PFSK-1 (cell line): Measurements from ENCODE around the gene LAMB2.

Source experiments
- FOXP2 ChIP-seq: optimal IDR thresholded peaks from 2 replicates; pipeline ENCODE3; 2011; ENCODE audit warnings: borderline replicate concordance, control low read depth, inconsistent platforms; ENCODE audit not compliant: insufficient read depth; ENCODE audit errors: extremely low read length, extremely low read depth
- POLR2AphosphoS5 ChIP-seq: IDR thresholded peaks from 2 replicates; pipeline ENCODE4 v1.6.1; 2012; ENCODE audit warnings: low read depth, mild to moderate bottlenecking, control low read depth, low read length, moderate library complexity
- REST ChIP-seq, 2 experiments: IDR thresholded peaks; 2 replicates each; pipeline versions ENCODE4 v1.6.1 to v1.8.0; 2011 to 2012; ENCODE audit warnings: low read depth in 2 of 2, low read length in 2 of 2, control low read depth in 1 of 2, inconsistent platforms in 1 of 2, mild to moderate bottlenecking in 1 of 2, moderate library complexity in 1 of 2; ENCODE audit not compliant: insufficient read depth in 1 of 2
- SIN3A ChIP-seq: IDR thresholded peaks from 2 replicates; pipeline ENCODE4 v1.6.1; 2012; ENCODE audit warnings: mild to moderate bottlenecking, low read length, moderate library complexity, borderline replicate concordance; ENCODE audit not compliant: insufficient read depth
- TAF1 ChIP-seq: IDR thresholded peaks from 2 replicates; pipeline ENCODE4 v1.6.1; 2012; ENCODE audit warnings: low read length, control low read depth, borderline replicate concordance; ENCODE audit not compliant: insufficient read depth

Gene LAMB2

GRCh38 chr3:49161808-49162530 lies 29.1 kb upstream of the LAMB2 start:
- no peak for TF ChIP-seq REST (IDR thresholded peaks at IDR 0.05; ENCODE audit: insufficient read depth in 1 of 2, low read depth in 2 of 2, low read length in 2 of 2)
- peak; percentile 9; the same call in 1 of the 2 replicates for TF ChIP-seq POLR2AphosphoS5

GRCh38 chr3:49161197-49161596 lies 28.3 kb upstream of the LAMB2 start:
- TF ChIP-seq SIN3A (no peak), POLR2AphosphoS5 (no peak), REST (IDR thresholded peaks at IDR 0.05; ENCODE audit: insufficient read depth in 1 of 2, low read depth in 2 of 2, low read length in 2 of 2) (no peak), FOXP2 (no peak), TAF1 (no peak)

- TF ChIP-seq SIN3A, result no peak
- TF ChIP-seq REST (IDR thresholded peaks at IDR 0.05; ENCODE audit: insufficient read depth in 1 of 2, low read depth in 2 of 2, low read length in 2 of 2), result no peak
- TF ChIP-seq FOXP2, result no peak
Measured at GRCh38 chr3:49158792-49159191, 25.9 kb upstream of the LAMB2 start.

- TF ChIP-seq SIN3A, result no peak
- no peak for TF ChIP-seq FOXP2
- TF ChIP-seq TAF1, result no peak
- TF ChIP-seq POLR2AphosphoS5, result no peak
- TF ChIP-seq REST (IDR thresholded peaks at IDR 0.05; ENCODE audit: insufficient read depth in 1 of 2, low read depth in 2 of 2, low read length in 2 of 2), result no peak
Measured at GRCh38 chr3:49158103-49158709, 25.4 kb upstream of the LAMB2 start.

- TF ChIP-seq REST (IDR thresholded peaks at IDR 0.05; ENCODE audit: insufficient read depth in 1 of 2, low read depth in 2 of 2, low read length in 2 of 2) (no peak), FOXP2 (no peak), POLR2AphosphoS5 (no peak)
Measured at GRCh38 chr3:49157289-49157688, 24.4 kb upstream of the LAMB2 start.
